Body of pancreas (tissue), 4 donors: ENCODE measurements around the gene SGTA. TPM values are rescaled to one million over a fixed set of nuclear protein-coding genes. Genes with fewer than 3 reads are reported as not detected.

ENCODE experiments used
- ATAC-seq: fragments of 150-250 bp; one replicate; pipeline ENCODE4 v1.9.1; 2016
- DNase-seq, 4 donors: peaks; one replicate each; pipeline ENCODE4 v3.0.0-alpha.2; 2019
- H3K27ac ChIP-seq, 4 donors: fragments of 200-600 bp; sonication (generic); 1 replicate in 3 of 4; 2 replicates in 1 of 4; pipeline versions ENCODE4 v1.5.1 to v1.6.1; 2016 to 2019; ENCODE audit warnings: mild to moderate bottlenecking in 1 of 4, mixed read lengths in 1 of 4, moderate library complexity in 1 of 4
- H3K27me3 ChIP-seq, 2 donors: fragments of 200-600 bp; sonication (generic); one replicate each; pipeline ENCODE4 v1.6.0; 2016; ENCODE audit warnings: mild to moderate bottlenecking in 1 of 2
- H3K36me3 ChIP-seq, 2 donors: fragments of 200-600 bp; sonication (generic); replicated peaks in 1 of 2; 2 replicates each; pipeline ENCODE4 v1.5.1; 2016; ENCODE audit warnings: low read depth in 2 of 2; ENCODE audit not compliant: insufficient read depth in 1 of 2
- H3K4me1 ChIP-seq: fragments of 200-600 bp; sonication (generic); one replicate; pipeline ENCODE4 v1.6.0; 2016
- H3K4me3 ChIP-seq, 2 donors: fragments of 200-600 bp; sonication (generic); 1 replicate in 1 of 2; 2 replicates in 1 of 2; pipeline ENCODE4 v1.5.1; 2016 to 2019
- H3K9me3 ChIP-seq, 3 donors: fragments of 200-600 bp; sonication (generic); 1 replicate in 2 of 3; 2 replicates in 1 of 3; pipeline ENCODE4 v1.5.1; 2016
- POLR2A ChIP-seq, 3 donors: fragments of 450-650 bp; IDR thresholded peaks; one replicate each; pipeline ENCODE4 v1.6.1; 2016; ENCODE audit warnings: antibody characterized with exemption in 3 of 3, mild to moderate bottlenecking in 2 of 3
- whole genome bisulfite sequencing, 2 donors: methylation state at CpG; one replicate each; pipeline ENCODE4 v1.1.5; 2017; 5-methylcytosine and 5-hydroxymethylcytosine counted together
- intact Hi-C: fragments of 100-400 bp; cut with DNase I; formaldehyde crosslinking; loops from one replicate; pipeline ENCODE4 v1.15.1; 2023
- total RNA-seq, 2 donors: library from RNA; depleted of rRNA; stranded (reverse); fragments of >200 nt; gene quantifications; one replicate each; pipeline ENCODE4 v1.1.0, GENCODE V29; 2016
- TF ChIP-seq, protein P1 (sequence below), 7 experiments: fragments of 450-650 bp in 4 of 7; fragments of 200-600 bp in 3 of 7; sonication (generic) in 3 of 7; IDR thresholded peaks; one replicate each; pipeline ENCODE4 v1.5.1; 2016 to 2019; ENCODE audit warnings: antibody characterized with exemption in 7 of 7

SGTA gene
- total RNA-seq, 2 donors from 2014 or later, result 24.6 to 41.5 TPM

DNA sequence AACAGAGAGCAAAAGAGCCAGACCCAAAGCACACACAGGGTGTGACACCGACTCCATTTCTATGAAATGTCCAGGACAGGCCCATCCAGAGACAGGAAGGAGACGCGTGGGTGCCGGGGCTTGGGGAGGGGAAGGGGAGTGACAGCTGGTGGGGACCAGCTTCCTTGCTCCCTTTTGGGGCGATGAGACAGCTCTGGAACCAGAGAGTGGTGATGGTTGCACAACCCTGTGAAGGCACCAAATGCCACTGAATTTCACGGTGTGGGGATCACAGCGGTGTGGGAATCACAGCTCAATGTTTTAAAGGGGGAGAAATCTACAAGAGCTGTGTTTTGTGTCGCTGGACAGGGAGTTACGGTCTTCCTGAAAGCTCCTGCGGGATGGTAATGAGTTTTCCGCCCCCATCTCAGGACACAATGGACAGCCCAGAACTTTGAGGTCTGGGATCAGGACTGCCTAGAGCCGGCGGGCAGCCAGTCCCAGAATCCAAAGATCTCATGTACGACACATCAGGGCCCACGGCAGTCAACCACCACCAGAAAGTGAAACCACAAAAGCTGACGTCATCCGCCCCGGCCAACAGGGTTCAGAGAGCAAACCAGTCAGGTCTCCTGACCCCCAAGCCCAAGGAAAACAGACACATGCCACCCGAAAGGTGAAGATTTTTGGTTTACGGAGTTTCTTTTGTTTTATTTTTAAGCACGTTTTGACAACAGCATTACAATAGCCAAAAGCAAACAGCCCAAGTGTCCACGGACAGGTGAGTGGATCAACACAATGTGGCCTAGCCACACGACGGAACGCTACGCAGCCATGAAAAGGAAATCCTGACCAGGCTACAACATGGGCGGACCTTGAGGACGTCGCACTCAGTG, 7.3 kb downstream of the SGTA start:
- H3K27me3 ChIP-seq, result no peaks in the 10 kb centered on the region
- H3K9me3 ChIP-seq, result no peaks in the 10 kb centered on the region
- H3K36me3 ChIP-seq, result no peaks in the 10 kb centered on the region
- intact Hi-C loops, result no loop called here
- DNase-seq (peak in 3 of 4 donors; percentile 30 to 54 (median 40)), ATAC-seq (peak; percentile 19)
- peaks cover 4% of the 10 kb centered on the region for H3K4me1 ChIP-seq
- no peak overlapping the region for H3K4me3 ChIP-seq
- WGBS, 2 donors, result 74 to 86% methylated on average over 28 to 29 of the region's 29 CpGs
- TF ChIP-seq POLR2A (IDR thresholded peaks at IDR 0.05), result no peak
- TF ChIP-seq, protein P1, sequence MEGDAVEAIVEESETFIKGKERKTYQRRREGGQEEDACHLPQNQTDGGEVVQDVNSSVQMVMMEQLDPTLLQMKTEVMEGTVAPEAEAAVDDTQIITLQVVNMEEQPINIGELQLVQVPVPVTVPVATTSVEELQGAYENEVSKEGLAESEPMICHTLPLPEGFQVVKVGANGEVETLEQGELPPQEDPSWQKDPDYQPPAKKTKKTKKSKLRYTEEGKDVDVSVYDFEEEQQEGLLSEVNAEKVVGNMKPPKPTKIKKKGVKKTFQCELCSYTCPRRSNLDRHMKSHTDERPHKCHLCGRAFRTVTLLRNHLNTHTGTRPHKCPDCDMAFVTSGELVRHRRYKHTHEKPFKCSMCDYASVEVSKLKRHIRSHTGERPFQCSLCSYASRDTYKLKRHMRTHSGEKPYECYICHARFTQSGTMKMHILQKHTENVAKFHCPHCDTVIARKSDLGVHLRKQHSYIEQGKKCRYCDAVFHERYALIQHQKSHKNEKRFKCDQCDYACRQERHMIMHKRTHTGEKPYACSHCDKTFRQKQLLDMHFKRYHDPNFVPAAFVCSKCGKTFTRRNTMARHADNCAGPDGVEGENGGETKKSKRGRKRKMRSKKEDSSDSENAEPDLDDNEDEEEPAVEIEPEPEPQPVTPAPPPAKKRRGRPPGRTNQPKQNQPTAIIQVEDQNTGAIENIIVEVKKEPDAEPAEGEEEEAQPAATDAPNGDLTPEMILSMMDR (IDR thresholded peaks at IDR 0.05), result no peak
- H3K27ac ChIP-seq, result peak overlapping the region in 2 of 4 donors; percentile 24 to 66

DNA sequence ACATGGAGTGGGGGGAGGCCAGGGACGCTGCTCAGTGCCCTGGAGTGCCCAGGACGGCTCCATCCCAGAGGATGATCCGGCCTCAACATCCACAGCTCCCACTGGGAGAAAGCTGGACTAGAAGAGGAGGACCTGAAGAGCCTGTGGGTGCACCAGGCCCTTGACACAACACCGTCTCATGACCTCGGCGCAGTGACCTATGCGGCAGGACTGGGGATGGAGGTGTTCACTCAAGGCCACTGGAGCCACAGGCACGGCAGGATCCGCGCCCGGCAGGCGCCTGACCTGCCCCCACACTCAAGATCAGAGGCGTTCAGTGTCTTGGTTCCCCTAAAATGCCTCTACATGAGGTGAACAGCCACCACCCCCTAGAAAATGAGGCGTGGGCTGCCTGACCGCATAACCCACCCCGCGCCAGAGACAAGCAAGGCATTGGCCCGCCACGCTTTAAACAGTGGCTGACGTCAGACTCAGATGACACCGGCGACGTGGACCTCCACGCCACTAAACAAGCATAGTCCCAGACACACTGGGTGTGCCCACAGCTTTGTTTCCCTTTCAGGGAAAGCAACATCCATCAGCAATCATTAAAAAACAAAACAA, 8.0 kb downstream of the SGTA start:
- no peak for TF ChIP-seq POLR2A (IDR thresholded peaks at IDR 0.05)
- TF ChIP-seq, protein P1 (IDR thresholded peaks at IDR 0.05), result no peak
- no peak for ATAC-seq
- H3K4me1 ChIP-seq, result peaks cover 6% of the 10 kb centered on the region
- H3K27me3 ChIP-seq, result no peaks in the 10 kb centered on the region
- 81 to 92% methylated on average over 13 to 24 of the region's 24 CpGs for WGBS, 2 donors
- H3K9me3 ChIP-seq, result no peaks in the 10 kb centered on the region
- H3K36me3 ChIP-seq, result no peaks in the 10 kb centered on the region
- intact Hi-C loops, result no loop called here
- no peak overlapping the region for H3K4me3 ChIP-seq
- DNase-seq, result no peak
- H3K27ac ChIP-seq, result peak overlapping the region in 2 of 4 donors; percentile 24 to 66

DNA sequence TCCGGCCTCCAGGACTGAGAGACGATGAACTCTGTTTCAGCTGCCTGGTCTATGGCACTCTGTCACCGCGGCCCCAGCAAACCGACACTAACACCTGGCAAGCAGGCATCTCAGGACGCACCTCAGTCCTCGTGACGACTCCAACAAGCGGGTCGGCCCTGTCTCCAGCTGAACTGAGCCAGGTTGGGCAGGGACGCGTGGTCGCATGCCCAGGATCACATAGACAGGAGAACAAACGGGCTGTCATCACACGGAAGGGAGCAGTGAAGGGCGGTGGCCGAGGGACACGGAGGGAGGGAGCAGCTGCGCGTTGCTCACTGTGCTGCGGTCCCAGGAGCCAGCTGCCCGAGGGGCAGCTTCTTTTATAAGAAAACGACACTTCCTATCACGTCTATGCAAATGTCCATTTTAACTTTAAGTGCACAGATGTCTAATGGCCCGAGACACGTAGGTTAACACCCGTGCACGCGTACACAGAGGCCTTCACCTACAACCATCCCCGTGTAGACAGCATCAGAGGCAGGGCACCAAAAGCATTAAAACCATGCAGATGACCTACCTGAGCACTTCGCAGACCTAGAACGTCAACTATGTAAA, 8.9 kb downstream of the SGTA start:
- no peaks in the 10 kb centered on the region for H3K27me3 ChIP-seq
- peaks cover 8% of the 10 kb centered on the region for H3K4me1 ChIP-seq
- H3K9me3 ChIP-seq, result no peaks in the 10 kb centered on the region
- no peak for DNase-seq
- H3K27ac ChIP-seq, result no peak overlapping the region
- TF ChIP-seq, protein P1 (IDR thresholded peaks at IDR 0.05), result no peak
- no peak for TF ChIP-seq POLR2A (IDR thresholded peaks at IDR 0.05)
- H3K36me3 ChIP-seq, result no peaks in the 10 kb centered on the region
- intact Hi-C loops, result no loop called here
- no peak for ATAC-seq
- 84 to 86% methylated on average over 20 to 32 of the region's 32 CpGs for WGBS, 2 donors
- no peak overlapping the region for H3K4me3 ChIP-seq

DNA sequence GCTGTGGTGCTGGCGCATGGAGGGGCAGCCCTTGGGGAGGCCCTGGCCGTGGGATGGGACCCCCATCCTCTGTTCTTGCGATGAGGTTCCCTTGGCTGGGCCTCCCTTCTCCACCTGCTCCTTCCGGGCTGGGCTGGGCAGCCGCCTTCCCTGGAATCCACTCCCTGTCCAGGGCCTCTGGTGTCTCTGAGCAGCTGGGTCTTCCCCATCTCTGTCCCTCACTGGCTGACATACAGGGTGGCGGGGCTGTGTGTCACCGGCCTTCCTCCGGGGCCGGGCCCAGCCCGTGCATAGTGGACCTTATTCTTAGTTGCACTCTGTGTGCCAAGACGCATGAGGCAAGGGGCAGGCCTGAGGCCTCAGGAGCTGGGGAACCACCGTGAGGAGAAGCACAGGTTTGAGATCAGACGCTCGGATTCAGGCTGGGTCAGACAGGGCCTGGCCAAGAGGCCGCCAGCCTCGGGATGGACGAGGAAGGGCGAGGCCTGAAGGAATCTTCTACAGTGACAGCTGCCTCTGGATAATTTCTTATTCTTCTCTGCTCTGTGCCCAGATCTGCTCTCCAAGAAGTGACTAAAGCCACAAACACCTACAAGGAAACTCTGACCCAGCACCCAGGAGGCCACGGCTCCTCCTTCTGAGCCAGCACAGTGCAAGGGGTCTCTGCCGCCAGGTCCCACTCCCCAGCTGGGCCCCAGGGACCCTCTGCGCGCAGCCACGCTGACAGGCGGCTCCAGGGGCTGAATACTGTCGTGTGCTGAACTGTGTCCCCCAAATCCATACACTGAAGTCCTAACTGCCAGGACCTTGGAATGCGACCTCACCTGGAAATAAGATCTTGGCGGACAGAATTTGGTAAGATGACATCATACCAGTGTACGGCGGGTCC, 11.0 kb downstream of the SGTA start:
- intact Hi-C loops, result no loop called here
- Histone ChIP-seq H3K4me1 (peaks cover 8% of the 10 kb centered on the region), H3K27ac (no peak overlapping the region), H3K27me3 (no peaks in the 10 kb centered on the region), H3K4me3 (no peak overlapping the region), H3K36me3 (no peaks in the 10 kb centered on the region), H3K9me3 (no peaks in the 10 kb centered on the region)
- ATAC-seq, result no peak
- WGBS, 2 donors, result 80 to 86% methylated on average over 16 to 29 of the region's 29 CpGs
- TF ChIP-seq POLR2A (IDR thresholded peaks at IDR 0.05), result no peak
- TF ChIP-seq, protein P1 (IDR thresholded peaks at IDR 0.05), result no peak
- DNase-seq, result no peak
